Neural crest cell (in vitro differentiated cells): ENCODE measurements around the gene CYP3A4. TPM values are rescaled to one million over a fixed set of nuclear protein-coding genes. Genes with fewer than 3 reads are reported as not detected.
"Not testable (repeated sequence)": the region's sequence is repeated elsewhere in the genome, so short reads cannot be mapped to it uniquely, and the experiment has no call there.

ENCODE experiments used
- DNase-seq: peaks from one replicate; pipeline ENCODE4 v3.0.0; 2021; ENCODE audit warnings: low read depth, mixed read lengths, low spot score
- H3K27ac Mint-ChIP-seq: one replicate; pipeline ENCODE4 v1.8.0; 2021; ENCODE audit warnings: mild to moderate bottlenecking, mixed read lengths; ENCODE audit not compliant: unreplicated experiment
- H3K27me3 Mint-ChIP-seq: 2 replicates; pipeline ENCODE4 v1.8.0; 2021; ENCODE audit warnings: low read depth, mild to moderate bottlenecking, mixed read lengths
- H3K36me3 Mint-ChIP-seq: 2 replicates; pipeline ENCODE4 v1.8.0; 2021; ENCODE audit warnings: low read depth, mild to moderate bottlenecking, mixed read lengths
- H3K4me1 Mint-ChIP-seq: 2 replicates; pipeline ENCODE4 v1.8.0; 2021; ENCODE audit warnings: mixed read lengths
- H3K4me3 Mint-ChIP-seq: one replicate; pipeline ENCODE4 v1.8.0; 2021; ENCODE audit warnings: mild to moderate bottlenecking, mixed read lengths
- H3K9me3 Mint-ChIP-seq: 2 replicates; pipeline ENCODE4 v1.8.0; 2021; ENCODE audit warnings: mixed read lengths
- CTCF ChIP-seq: fragments of 200-600 bp; sonication (generic); conservative IDR thresholded peaks from 2 replicates; pipeline ENCODE4 v1.5.0; 2021; ENCODE audit warnings: antibody characterized with exemption, mild to moderate bottlenecking
- total RNA-seq: library from RNA; stranded (reverse); gene quantifications from 2 replicates; pipeline ENCODE4 v1.2.1, GENCODE V29; 2021

The CYP3A4 gene
- total RNA-seq, 1 donor from 2014 or later = not detected

GRCh38 chr7:99798972-99799371 is 15.0 kb upstream of the CYP3A4 start:
- Mint-ChIP-seq H3K27ac (no peak overlapping the region), H3K36me3 (no peaks in the 10 kb centered on the region), H3K4me1 (no peaks in the 10 kb centered on the region), H3K9me3 (no peaks in the 10 kb centered on the region), H3K27me3 (peaks cover 53% of the 10 kb centered on the region), H3K4me3 (no peak overlapping the region)
- no peak for TF ChIP-seq CTCF
- DNase-seq = no peak

- peaks cover 46% of the 10 kb centered on the region for H3K27me3 Mint-ChIP-seq
- not testable (repeated sequence) for H3K9me3 Mint-ChIP-seq, H3K36me3 Mint-ChIP-seq, H3K4me3 Mint-ChIP-seq, H3K27ac Mint-ChIP-seq, DNase-seq, H3K4me1 Mint-ChIP-seq
These were observed 11.9 kb upstream of the CYP3A4 start for GRCh38 chr7:99795864-99796263.

- Mint-ChIP-seq H3K27ac (no peak overlapping the region), H3K4me3 (no peak overlapping the region), H3K27me3 (peaks cover 40% of the 10 kb centered on the region), H3K9me3 (no peaks in the 10 kb centered on the region), H3K4me1 (no peaks in the 10 kb centered on the region), H3K36me3 (no peaks in the 10 kb centered on the region)
- no peak for TF ChIP-seq CTCF
- DNase-seq = no peak
These were observed 10.9 kb upstream of the CYP3A4 start for GRCh38 chr7:99794585-99795502.

- Mint-ChIP-seq H3K27ac (no peak overlapping the region), H3K9me3 (no peaks in the 10 kb centered on the region), H3K27me3 (peaks cover 35% of the 10 kb centered on the region), H3K4me1 (no peaks in the 10 kb centered on the region), H3K4me3 (no peak overlapping the region), H3K36me3 (no peaks in the 10 kb centered on the region)
- TF ChIP-seq CTCF = no peak
- DNase-seq = no peak
These were observed 9.5 kb upstream of the CYP3A4 start for GRCh38 chr7:99793443-99793842.

GRCh38 chr7:99792967-99793366 is 9.0 kb upstream of the CYP3A4 start:
- Mint-ChIP-seq H3K27me3 (peaks cover 35% of the 10 kb centered on the region), H3K4me1 (no peaks in the 10 kb centered on the region), H3K27ac (no peak overlapping the region), H3K4me3 (no peak overlapping the region), H3K9me3 (no peaks in the 10 kb centered on the region), H3K36me3 (no peaks in the 10 kb centered on the region)
- TF ChIP-seq CTCF = no peak
- no peak for DNase-seq

GRCh38 chr7:99791667-99792369 is 7.8 kb upstream of the CYP3A4 start:
- TF ChIP-seq CTCF = no peak
- peaks cover 40% of the 10 kb centered on the region for H3K27me3 Mint-ChIP-seq
- H3K27ac Mint-ChIP-seq = no peak overlapping the region
- H3K36me3 Mint-ChIP-seq = no peaks in the 10 kb centered on the region
- no peak for DNase-seq
- H3K9me3 Mint-ChIP-seq = no peaks in the 10 kb centered on the region
- no peaks in the 10 kb centered on the region for H3K4me1 Mint-ChIP-seq
- H3K4me3 Mint-ChIP-seq = no peak overlapping the region
